Mucosa of descending colon (tissue), 3 donors: ENCODE results near the gene KCND2. TPM values are rescaled to one million over a fixed set of nuclear protein-coding genes. Genes with fewer than 3 reads are reported as not detected.
"Not testable (repeated sequence)": the region's sequence is repeated elsewhere in the genome, so short reads cannot be mapped to it uniquely, and the experiment has no call there.

ENCODE experiments used
- ATAC-seq: fragments of 200-7000 bp; cut with Tn5 transposase; one replicate; pipeline ENCODE4 v1.9.1; 2020; ENCODE audit warnings: mild to moderate bottlenecking, moderate library complexity
- DNase-seq, 3 donors: peaks; one replicate each; pipeline ENCODE4 v3.0.0-alpha.2; 2020
- H3K36me3 ChIP-seq: fragments of 200-600 bp; one replicate; pipeline ENCODE4 v1.8.0; 2021; ENCODE audit warnings: low read depth, mild to moderate bottlenecking
- H3K4me1 ChIP-seq: fragments of 200-600 bp; one replicate; pipeline ENCODE4 v1.8.0; 2021; ENCODE audit warnings: low read depth, mild to moderate bottlenecking
- H3K4me3 ChIP-seq: fragments of 200-600 bp; one replicate; pipeline ENCODE4 v1.8.0; 2021; ENCODE audit warnings: mild to moderate bottlenecking
- H3K9me3 ChIP-seq: fragments of 200-600 bp; one replicate; pipeline ENCODE4 v1.8.0; 2021; ENCODE audit warnings: mild to moderate bottlenecking
- CTCF ChIP-seq: fragments of 200-600 bp; IDR thresholded peaks from one replicate; pipeline ENCODE4 v1.8.0; 2022; ENCODE audit warnings: antibody characterized with exemption, mild to moderate bottlenecking
- intact Hi-C, 2 donors: fragments of 100-400 bp; cut with DNase I in 1 of 2; cut with micrococcal nuclease in 1 of 2; formaldehyde crosslinking; loops; one replicate each; pipeline versions ENCODE4 v1.11.0 to v1.11.1; 2022; cut with DNase I, micrococcal nuclease
- long read RNA-seq, 2 donors: library from polyadenylated mRNA; unstranded; transcript quantifications; one replicate each; pipeline ENCODE4 v2.0.0, GENCODE V29; 2019 to 2021
- total RNA-seq, 3 donors: library from RNA; stranded (reverse); fragmentation: NEBNext Ultra II Directional in 2 of 3; extraction: Animal tissue kit (Norgen Biotek cat#: 25700) in 2 of 3; gene quantifications; one replicate each; pipeline versions ENCODE4 v1.2.1 to v1.2.4, GENCODE V29; 2021 to 2023
- donor health status: DM: no; HTN: no; CAD: no; lungs with moderate emphysema.
- donor health status: DM: no; HTN: no; CAD: no.
- donor health status: DM: no; HTN: yes; CAD: no.

KCND2 gene
- under 1 TPM; 0.09 to 0.98 (median 0.41) TPM for total RNA-seq
- long read RNA-seq, donor 1, result 0 reads
- long read RNA-seq, donor 2, result 0 reads

GRCh38 chr7:120272701-120273475 is at the start of gene KCND2:
Gene KCND2 (plus strand): TSS chr7:120273175.
- no peak for DNase-seq
- Histone ChIP-seq H3K4me3 (no peak within 1 kb of the TSS), H3K4me1 (peaks cover 3% of the 10 kb centered on the region), H3K36me3 (no peaks in the 10 kb centered on the region), H3K9me3 (no peaks in the 10 kb centered on the region)
- TF ChIP-seq CTCF, result no peak
- ATAC-seq, result no peak
- intact Hi-C loops, result no loop called here

- ATAC-seq, result no peak
- no peak for TF ChIP-seq CTCF
- no peak overlapping the region for H3K4me3 ChIP-seq
- intact Hi-C loops, result no loop called here
- H3K9me3 ChIP-seq, result no peaks in the 10 kb centered on the region
- H3K36me3 ChIP-seq, result no peaks in the 10 kb centered on the region
- no peak for DNase-seq
- H3K4me1 ChIP-seq, result no peaks in the 10 kb centered on the region
Observed at GRCh38 chr7:120226188-120226587, 46.8 kb upstream of the KCND2 start.

- DNase-seq (no peak), ATAC-seq (no peak)
- no peaks in the 10 kb centered on the region for H3K9me3 ChIP-seq
- no peak for TF ChIP-seq CTCF
- no peaks in the 10 kb centered on the region for H3K4me1 ChIP-seq
- H3K36me3 ChIP-seq, result no peaks in the 10 kb centered on the region
- intact Hi-C loops, result no loop called here
- no peak overlapping the region for H3K4me3 ChIP-seq
Observed at GRCh38 chr7:120227255-120227654, 45.7 kb upstream of the KCND2 start.

- no peak for TF ChIP-seq CTCF
- no peaks in the 10 kb centered on the region for H3K36me3 ChIP-seq
- no peaks in the 10 kb centered on the region for H3K9me3 ChIP-seq
- intact Hi-C loops, result no loop called here
- no peaks in the 10 kb centered on the region for H3K4me1 ChIP-seq
- no peak for DNase-seq
- H3K4me3 ChIP-seq, result no peak overlapping the region
- no peak for ATAC-seq
Observed at GRCh38 chr7:120229084-120229483, 43.9 kb upstream of the KCND2 start.

GRCh38 chr7:120233338-120233737 is 39.6 kb upstream of the KCND2 start:
- Histone ChIP-seq H3K4me1 (no peaks in the 10 kb centered on the region), H3K9me3 (peaks cover 3% of the 10 kb centered on the region), H3K4me3 (no peak overlapping the region), H3K36me3 (no peaks in the 10 kb centered on the region)
- intact Hi-C loops, result no loop called here
- no peak for DNase-seq
- no peak for TF ChIP-seq CTCF
- ATAC-seq, result no peak

- H3K4me1 ChIP-seq, H3K9me3 ChIP-seq, ATAC-seq, H3K4me3 ChIP-seq, DNase-seq, intact Hi-C loops, H3K36me3 ChIP-seq: not testable (repeated sequence)
Observed at GRCh38 chr7:120240350-120240749, 32.6 kb upstream of the KCND2 start.
